ENCODE measurements around the gene ATP9B. TPM values are rescaled to one million over a fixed set of nuclear protein-coding genes. Genes with fewer than 3 reads are reported as not detected.

Gene ATP9B
- total RNA-seq, 1 donor from 2014 or later = 49.2 TPM

DNA sequence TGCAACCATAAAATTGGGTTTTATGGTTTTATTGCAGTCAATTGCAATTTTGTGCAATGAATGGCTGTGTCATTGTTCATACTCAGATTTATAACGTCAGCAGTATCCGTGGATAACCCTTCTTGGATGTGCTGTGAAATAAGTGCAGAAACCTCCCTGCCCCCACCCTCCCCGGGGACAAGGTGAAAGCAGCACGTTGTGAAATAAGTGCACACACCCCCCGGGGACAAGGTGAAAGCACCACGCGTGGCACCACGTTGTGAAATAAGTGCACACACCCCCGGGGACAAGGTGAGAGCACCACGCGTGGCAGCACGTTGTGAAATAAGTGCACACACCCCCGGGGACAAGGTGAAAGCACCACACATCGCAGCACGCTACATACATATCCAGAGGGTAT, 232.9 kb downstream of the ATP9B start:
- Mint-ChIP-seq H3K4me1 (no peaks in the 10 kb centered on the region), H3K27me3 (no peaks in the 10 kb centered on the region), H3K9me3 (no peaks in the 10 kb centered on the region), H3K4me3 (no peak overlapping the region), H3K36me3 (ENCODE audit: low read depth) (peaks cover 57% of the 10 kb centered on the region), H3K27ac (no peak overlapping the region)
- ATAC-seq (ENCODE audit: low read depth) (no peak), DNase-seq (no peak)
- ChIA-PET CTCF (no interaction called here), POLR2A (no interaction called here)
- intact Hi-C loops (cut with micrococcal nuclease) = no loop called here
- TF ChIP-seq CTCF (IDR thresholded peaks at IDR 0.05) = no peak

GRCh38 chr18:79305911-79306310, 236.7 kb downstream of the ATP9B start:
- Mint-ChIP-seq H3K27ac (no peak overlapping the region), H3K9me3 (no peaks in the 10 kb centered on the region), H3K4me1 (no peaks in the 10 kb centered on the region), H3K27me3 (no peaks in the 10 kb centered on the region), H3K36me3 (ENCODE audit: low read depth) (peaks cover 56% of the 10 kb centered on the region), H3K4me3 (no peak overlapping the region)
- intact Hi-C loops (cut with micrococcal nuclease) = no loop called here
- ATAC-seq (ENCODE audit: low read depth) = no peak
- ChIA-PET POLR2A (no interaction called here), CTCF (no interaction called here)
- no peak for TF ChIP-seq CTCF (IDR thresholded peaks at IDR 0.05)
- no peak for DNase-seq

DNA sequence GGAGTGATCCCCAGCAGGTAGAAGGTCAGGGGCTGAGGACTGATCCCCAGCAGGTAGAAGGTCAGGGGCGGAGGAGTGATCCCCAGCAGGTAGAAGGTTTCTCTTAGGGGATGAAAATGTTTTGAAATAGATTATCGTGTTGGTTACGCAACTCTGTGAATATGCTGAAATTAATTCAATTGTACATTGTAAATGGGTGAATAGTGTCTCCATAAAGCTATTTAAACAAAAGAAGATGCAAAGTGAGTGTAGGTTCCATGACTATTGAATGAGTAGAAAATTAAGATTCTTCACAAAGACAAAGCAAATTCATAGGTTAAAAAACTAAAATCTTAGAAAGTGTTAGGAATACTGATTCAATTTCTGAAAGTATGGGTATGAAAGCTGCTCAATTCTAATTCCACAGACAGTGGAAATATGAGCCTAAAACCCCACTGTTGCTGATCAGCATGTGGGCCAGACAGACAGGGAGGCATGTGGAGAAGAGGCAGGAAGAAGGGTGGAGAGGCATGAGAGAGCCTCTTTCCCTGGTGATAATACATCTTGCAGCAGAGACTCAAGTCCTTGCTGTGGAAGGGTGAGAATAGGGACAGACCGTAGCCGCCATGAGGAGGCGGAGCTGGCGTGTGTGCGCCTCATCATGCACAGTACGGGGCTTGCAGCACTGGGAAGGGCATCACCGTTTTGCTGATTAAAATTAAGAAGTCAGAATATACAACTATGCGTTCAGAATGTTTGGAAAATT, 240.6 kb downstream of the ATP9B start:
- intact Hi-C loops (cut with micrococcal nuclease) = no loop called here
- Mint-ChIP-seq H3K4me3 (no peak overlapping the region), H3K4me1 (no peaks in the 10 kb centered on the region), H3K9me3 (no peaks in the 10 kb centered on the region), H3K27ac (no peak overlapping the region), H3K36me3 (ENCODE audit: low read depth) (peaks cover 69% of the 10 kb centered on the region), H3K27me3 (no peaks in the 10 kb centered on the region)
- ChIA-PET CTCF (no interaction called here), POLR2A (no interaction called here)
- ATAC-seq (ENCODE audit: low read depth) = no peak
- no peak for DNase-seq
- no peak for TF ChIP-seq CTCF (IDR thresholded peaks at IDR 0.05)

DNA sequence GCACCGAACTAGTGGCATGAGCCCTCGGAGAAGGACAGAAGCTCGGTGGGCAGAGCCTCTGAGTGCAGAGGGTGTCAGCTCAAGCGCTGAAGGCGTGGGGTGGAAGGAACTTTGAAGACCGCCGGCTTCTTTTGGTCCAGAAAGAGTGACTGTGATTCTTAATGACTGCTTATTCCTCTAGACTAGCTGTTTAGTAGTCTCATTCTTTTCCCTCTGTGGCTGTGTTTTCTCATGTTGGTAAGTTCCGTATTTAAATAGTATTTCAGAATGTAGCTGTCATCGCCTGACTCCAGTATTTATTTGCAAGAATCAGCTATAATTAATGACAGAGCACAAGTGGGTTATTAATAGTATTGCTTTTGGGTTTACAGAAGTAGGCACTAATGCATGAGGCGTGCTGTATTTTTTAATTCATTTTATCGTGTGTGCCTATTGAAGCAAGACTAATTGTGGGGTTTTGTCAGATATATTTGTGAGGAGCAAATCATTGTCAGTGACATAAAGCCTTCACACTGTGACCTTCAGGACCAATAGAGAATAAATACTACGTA, 245.7 kb downstream of the ATP9B start:
- ATAC-seq (ENCODE audit: low read depth) (no peak), DNase-seq (no peak)
- H3K27me3 Mint-ChIP-seq = no peaks in the 10 kb centered on the region
- intact Hi-C loops (cut with micrococcal nuclease) = no loop called here
- ChIA-PET CTCF (interaction anchor here (1.1 kb wide), 1 partner anchor 10 kb away, joined by 3 read pairs; no protein-coding TSS in a partner anchor), POLR2A (interaction anchor here (0.6 kb wide), 1 partner anchor 407 kb away, joined by 3 read pairs; no protein-coding TSS in a partner anchor)
- no peak for TF ChIP-seq CTCF (IDR thresholded peaks at IDR 0.05)
- H3K4me3 Mint-ChIP-seq = no peak overlapping the region
- no peak overlapping the region for H3K27ac Mint-ChIP-seq
- H3K36me3 Mint-ChIP-seq (ENCODE audit: low read depth) = peaks cover 69% of the 10 kb centered on the region
- H3K4me1 Mint-ChIP-seq = no peaks in the 10 kb centered on the region
- peaks cover 15% of the 10 kb centered on the region for H3K9me3 Mint-ChIP-seq

- TF ChIP-seq CTCF (IDR thresholded peaks at IDR 0.05) = no peak
- CTCF ChIA-PET = interaction anchor here (1.1 kb wide), 1 partner anchor 11 kb away, joined by 3 read pairs; no protein-coding TSS in a partner anchor
- no peak for DNase-seq
- Mint-ChIP-seq H3K4me3 (no peak overlapping the region), H3K36me3 (ENCODE audit: low read depth) (peaks cover 63% of the 10 kb centered on the region), H3K4me1 (no peaks in the 10 kb centered on the region), H3K27me3 (no peaks in the 10 kb centered on the region), H3K27ac (no peak overlapping the region), H3K9me3 (peaks cover 15% of the 10 kb centered on the region)
- ATAC-seq (ENCODE audit: low read depth) = no peak
- intact Hi-C loops (cut with micrococcal nuclease) = no loop called here
- POLR2A ChIA-PET = interaction anchor here (0.6 kb wide), 1 partner anchor 408 kb away, joined by 3 read pairs; no protein-coding TSS in a partner anchor
Measured at GRCh38 chr18:79315596-79315995, 246.4 kb downstream of the ATP9B start.
